H9 (cell line): ENCODE measurements around the gene LMX1A. TPM values are rescaled to one million over a fixed set of nuclear protein-coding genes. Genes with fewer than 3 reads are reported as not detected.

Source experiments
- DNase-seq: peaks from one replicate; pipeline ENCODE4 v3.0.0-alpha.2; 2017
- H2AFZ ChIP-seq: one replicate; pipeline ENCODE4 v1.6.1; 2013; ENCODE audit warnings: mild to moderate bottlenecking, low read length, control low read depth, moderate library complexity
- H2AK5ac ChIP-seq: 2 replicates; pipeline ENCODE4 v1.6.1; 2013; ENCODE audit warnings: low read length, control low read depth, mixed read lengths; ENCODE audit not compliant: insufficient read length
- H2BK120ac ChIP-seq: one replicate; pipeline ENCODE4 v1.6.1; 2013; ENCODE audit warnings: low read depth, mild to moderate bottlenecking, low read length, control low read depth, inconsistent platforms; ENCODE audit not compliant: poor library complexity, severe bottlenecking
- H2BK12ac ChIP-seq: 2 replicates; pipeline ENCODE4 v1.6.1; 2013; ENCODE audit warnings: low read length, control low read depth, mixed read lengths, low read depth; ENCODE audit not compliant: insufficient read length
- H2BK15ac ChIP-seq: 2 replicates; pipeline ENCODE4 v1.6.1; 2013; ENCODE audit warnings: low read depth, low read length, control low read depth
- H2BK20ac ChIP-seq: one replicate; pipeline ENCODE4 v1.6.1; 2013; ENCODE audit warnings: low read depth, mild to moderate bottlenecking, low read length, control low read depth, inconsistent platforms; ENCODE audit not compliant: poor library complexity, severe bottlenecking
- H2BK5ac ChIP-seq: 2 replicates; pipeline ENCODE4 v1.6.1; 2013; ENCODE audit warnings: low read length, control low read depth, mixed read lengths; ENCODE audit not compliant: insufficient read length
- H3K14ac ChIP-seq: 2 replicates; pipeline ENCODE4 v1.6.1; 2013; ENCODE audit warnings: low read length, control low read depth; ENCODE audit not compliant: insufficient read depth
- H3K18ac ChIP-seq: 2 replicates; pipeline ENCODE4 v1.6.1; 2013; ENCODE audit warnings: low read depth, mild to moderate bottlenecking, mixed read lengths, low read length, control low read depth; ENCODE audit not compliant: insufficient read length
- H3K23ac ChIP-seq: 2 replicates; pipeline ENCODE4 v1.6.1; 2013; ENCODE audit warnings: low read length, control low read depth, mixed read lengths, low read depth; ENCODE audit not compliant: insufficient read length
- H3K23me2 ChIP-seq: 2 replicates; pipeline ENCODE4 v1.6.1; 2013; ENCODE audit warnings: low read depth, mild to moderate bottlenecking, mixed read lengths, low read length, control low read depth; ENCODE audit not compliant: insufficient read length, poor library complexity, severe bottlenecking
- H3K27ac ChIP-seq: 2 replicates; pipeline ENCODE4 v1.5.1; 2013; ENCODE audit warnings: low read length, control low read depth, mixed read lengths, low read depth; ENCODE audit not compliant: insufficient read length
- H3K27me3 ChIP-seq: 2 replicates; pipeline ENCODE4 v1.6.1; 2013; ENCODE audit warnings: low read length, control low read depth, inconsistent platforms; ENCODE audit not compliant: insufficient read depth
- H3K4ac ChIP-seq: 2 replicates; pipeline ENCODE4 v1.6.1; 2013; ENCODE audit warnings: low read depth, mild to moderate bottlenecking, control low read depth, inconsistent platforms, low read length, moderate library complexity
- H3K4me1 ChIP-seq: 2 replicates; pipeline ENCODE4 v1.6.1; 2013; ENCODE audit warnings: low read length, control low read depth, inconsistent platforms; ENCODE audit not compliant: insufficient read depth
- H3K4me2 ChIP-seq: 2 replicates; pipeline ENCODE4 v1.6.1; 2013; ENCODE audit warnings: low read length, control low read depth, mixed read lengths; ENCODE audit not compliant: insufficient read length, insufficient read depth
- H3K56ac ChIP-seq: 2 replicates; pipeline ENCODE4 v1.6.1; 2013; ENCODE audit warnings: low read depth, mild to moderate bottlenecking, mixed read lengths, low read length, control low read depth; ENCODE audit not compliant: insufficient read length
- H3K79me1 ChIP-seq: 2 replicates; pipeline ENCODE4 v1.6.1; 2013; ENCODE audit warnings: low read depth, mild to moderate bottlenecking, moderate library complexity, low read length, control low read depth, inconsistent platforms; ENCODE audit not compliant: insufficient read depth, poor library complexity, severe bottlenecking
- H3K79me2 ChIP-seq: 2 replicates; pipeline ENCODE4 v1.6.1; 2013; ENCODE audit warnings: low read length, control low read depth, inconsistent platforms; ENCODE audit not compliant: insufficient read depth
- H3K9ac ChIP-seq: 2 replicates; pipeline ENCODE4 v1.6.1; 2013; ENCODE audit warnings: low read length, control low read depth, mixed read lengths; ENCODE audit not compliant: insufficient read length; ENCODE audit errors: extremely low read depth
- H3K9me3 ChIP-seq: one replicate; pipeline ENCODE4 v1.6.1; 2013; ENCODE audit warnings: low read depth, low read length, inconsistent platforms; ENCODE audit not compliant: control insufficient read depth
- H3T11ph ChIP-seq: one replicate; pipeline ENCODE4 v1.6.1; 2013; ENCODE audit warnings: mild to moderate bottlenecking, low read length, control low read depth, inconsistent platforms
- H4K20me1 ChIP-seq: one replicate; pipeline ENCODE4 v1.6.1; 2013; ENCODE audit not compliant: control insufficient read depth, insufficient read length, insufficient read depth
- H4K5ac ChIP-seq: 2 replicates; pipeline ENCODE4 v1.6.1; 2013; ENCODE audit warnings: low read depth, mild to moderate bottlenecking, mixed read lengths, low read length, control low read depth; ENCODE audit not compliant: insufficient read length
- H4K8ac ChIP-seq: replicated peaks from 2 replicates; pipeline ENCODE4 v1.6.1; 2013; ENCODE audit warnings: low read length, control low read depth, mixed read lengths, low read depth; ENCODE audit not compliant: insufficient read length
- H4K91ac ChIP-seq: 2 replicates; pipeline ENCODE4 v1.6.1; 2013; ENCODE audit warnings: low read depth, mild to moderate bottlenecking, moderate library complexity, mixed read lengths, low read length, control low read depth; ENCODE audit not compliant: insufficient read length
- H3K27ac Mint-ChIP-seq, 3 experiments: 2 replicates in 2 of 3; 3 replicates in 1 of 3; pipeline ENCODE4 v1.8.0; 2020 to 2021; ENCODE audit warnings: mixed read lengths in 3 of 3, mild to moderate bottlenecking in 1 of 3, moderate library complexity in 1 of 3
- H3K27me3 Mint-ChIP-seq: 2 replicates; pipeline ENCODE4 v1.8.0; 2021; ENCODE audit warnings: low read depth, mild to moderate bottlenecking, moderate library complexity, mixed read lengths
- H3K36me3 Mint-ChIP-seq, 3 experiments: 2 replicates in 2 of 3; 3 replicates in 1 of 3; pipeline ENCODE4 v1.8.0; 2020 to 2021; ENCODE audit warnings: low read depth in 3 of 3, mixed read lengths in 3 of 3; ENCODE audit not compliant: insufficient read depth in 1 of 3
- H3K4me1 Mint-ChIP-seq, 2 experiments: 2 replicates each; pipeline ENCODE4 v1.8.0; 2020; ENCODE audit warnings: mixed read lengths in 2 of 2
- H3K4me3 Mint-ChIP-seq, 2 experiments: 2 replicates in 1 of 2; 3 replicates in 1 of 2; pipeline ENCODE4 v1.8.0; 2020 to 2021; ENCODE audit warnings: mild to moderate bottlenecking in 2 of 2, mixed read lengths in 2 of 2, moderate library complexity in 1 of 2
- H3K9me3 Mint-ChIP-seq, 2 experiments: 2 replicates in 1 of 2; 3 replicates in 1 of 2; pipeline ENCODE4 v1.8.0; 2020; ENCODE audit warnings: mild to moderate bottlenecking in 2 of 2, mixed read lengths in 2 of 2, moderate library complexity in 1 of 2
- CTCF ChIP-seq: fragments of 200-600 bp; sonication (generic); conservative IDR thresholded peaks from 3 replicates; pipeline ENCODE4 v1.8.0; 2021; ENCODE audit warnings: antibody characterized with exemption, mild to moderate bottlenecking
- WGBS: extraction: QIAGEN DNeasy Blood & Tissue Kit; methylation state at CpG from one replicate; pipeline ENCODE4 v1.1.7; 2013; ENCODE audit warnings: missing lambda C conversion rate, low lambda C conversion rate, mixed read lengths; ENCODE audit not compliant: insufficient read length; ENCODE audit errors: extremely low coverage; 5-methylcytosine and 5-hydroxymethylcytosine counted together
- total RNA-seq: library from RNA; stranded (reverse); gene quantifications from 2 replicates; pipeline ENCODE4 v1.2.1, GENCODE V29; 2021

Gene LMX1A
- total RNA-seq, 1 experiment from 2014 or later = not detected

GRCh38 chr1:165397944-165398343 lies 41.4 kb upstream of the LMX1A start:
- TF ChIP-seq CTCF = no peak
- no peak overlapping the region for H3K27ac Mint-ChIP-seq
- no peak overlapping the region for H2BK120ac ChIP-seq
- H3K23me2 ChIP-seq = no peaks in the 10 kb centered on the region
- no peak overlapping the region for H3K4me3 Mint-ChIP-seq
- peaks cover 13% of the 10 kb centered on the region for H3K27me3 Mint-ChIP-seq
- no peak overlapping the region for H2BK20ac ChIP-seq
- H3K4ac ChIP-seq = no peak overlapping the region
- peak; percentile 50 for DNase-seq
- no peaks in the 10 kb centered on the region for H3K9me3 ChIP-seq
- H2AFZ ChIP-seq = no peak overlapping the region
- H3K79me2 ChIP-seq = no peaks in the 10 kb centered on the region
- H4K8ac ChIP-seq = no peak overlapping the region
- no peak overlapping the region for H2BK5ac ChIP-seq
- H3K14ac ChIP-seq = no peak overlapping the region
- H3K27ac ChIP-seq = no peak overlapping the region
- H3K23ac ChIP-seq = no peak overlapping the region
- no peak overlapping the region for H3T11ph ChIP-seq
- no peaks in the 10 kb centered on the region for H3K79me1 ChIP-seq
- H2BK15ac ChIP-seq = no peak overlapping the region
- no CpG with 5 or more reads among the region's 4 CpGs for WGBS
- H2BK12ac ChIP-seq = no peak overlapping the region
- no peak overlapping the region for H2AK5ac ChIP-seq
- H3K4me1 ChIP-seq = no peaks in the 10 kb centered on the region; the same call in 1 of the 2 replicates
- peaks cover 5 to 12% of the 10 kb centered on the region in 2 experiments for H3K4me1 Mint-ChIP-seq
- no peak overlapping the region for H3K18ac ChIP-seq
- no peak overlapping the region for H4K91ac ChIP-seq
- no peaks in the 10 kb centered on the region for H3K9me3 Mint-ChIP-seq
- H3K27me3 ChIP-seq = no peaks in the 10 kb centered on the region
- no peak overlapping the region for H3K9ac ChIP-seq
- H3K4me2 ChIP-seq = no peak overlapping the region
- H3K56ac ChIP-seq = no peak overlapping the region
- no peaks in the 10 kb centered on the region for H3K36me3 Mint-ChIP-seq
- H4K5ac ChIP-seq = no peak overlapping the region
- H4K20me1 ChIP-seq = no peaks in the 10 kb centered on the region
